ENCODE measurements around the gene CDYL. TPM values are rescaled to one million over a fixed set of nuclear protein-coding genes. Genes with fewer than 3 reads are reported as not detected.
"Not testable (repeated sequence)": the region's sequence is repeated elsewhere in the genome, so short reads cannot be mapped to it uniquely, and the experiment has no call there.

The CDYL gene
- polyA plus RNA-seq, 4 donors, result 25.7 to 31.1 (median 29.0) TPM

DNA sequence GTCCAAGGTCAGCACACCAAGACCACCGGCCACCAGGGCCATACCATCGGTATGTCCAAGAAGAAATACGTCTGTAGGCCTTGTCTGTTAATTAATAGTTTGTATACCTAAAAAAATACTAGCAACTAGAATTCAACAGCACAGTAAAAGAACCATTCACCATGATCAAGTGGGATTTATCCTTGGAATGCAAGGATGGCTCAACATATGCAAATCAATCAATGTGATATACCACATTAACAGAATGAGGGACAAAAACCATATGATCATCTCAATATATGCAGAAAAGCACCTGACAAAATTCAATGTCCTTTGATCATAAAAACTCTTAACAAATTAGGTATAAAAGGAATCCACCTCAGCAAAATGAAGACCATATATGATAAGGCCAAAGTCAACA lies 203.2 kb downstream of the CDYL start:
- no peak for DNase-seq (ENCODE audit: low read depth in 4 of 4, low spot score in 3 of 4)

DNA sequence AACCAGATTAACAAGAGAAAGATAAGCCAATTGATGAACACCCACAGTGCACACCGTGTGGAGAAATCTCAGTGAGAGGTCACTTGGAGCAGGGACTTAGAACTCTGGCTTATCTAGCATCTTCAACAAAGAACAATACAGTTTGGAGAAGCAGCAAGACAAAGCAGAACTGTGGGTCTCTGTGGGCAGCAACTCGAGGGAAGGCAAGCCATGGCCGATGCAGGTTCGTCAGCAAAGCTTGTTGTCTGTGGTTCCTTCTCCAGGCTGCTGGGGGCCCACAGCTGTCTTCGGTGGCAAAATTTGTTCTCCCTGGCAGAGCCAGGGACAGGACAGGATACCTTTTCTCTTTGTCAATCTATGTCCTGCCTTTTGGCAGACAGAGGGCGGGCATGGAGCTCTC lies 205.6 kb downstream of the CDYL start:
- DNase-seq (ENCODE audit: low read depth in 4 of 4, low spot score in 3 of 4), result no peak

DNA sequence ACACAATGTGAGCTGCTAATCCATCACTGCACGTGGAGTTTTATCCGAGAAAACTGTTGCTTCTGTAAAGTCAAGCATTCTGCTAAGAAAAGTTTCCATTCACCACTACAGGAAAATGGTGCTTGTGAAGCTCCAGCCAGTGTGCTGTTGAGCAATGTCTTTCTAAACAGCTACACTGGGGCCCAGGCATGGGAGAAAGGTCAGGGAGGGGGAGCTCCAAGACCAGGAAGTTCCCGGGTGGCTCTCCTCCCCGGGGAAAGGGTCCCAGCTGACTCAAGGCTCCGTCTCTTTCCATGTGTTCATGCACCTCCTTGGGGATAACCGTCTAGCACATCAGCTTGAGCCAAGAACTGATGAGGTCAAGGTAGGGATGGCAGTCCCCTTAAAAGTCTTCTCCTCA lies 207.1 kb downstream of the CDYL start:
- no peak for DNase-seq (ENCODE audit: low read depth in 4 of 4, low spot score in 3 of 4)

DNA sequence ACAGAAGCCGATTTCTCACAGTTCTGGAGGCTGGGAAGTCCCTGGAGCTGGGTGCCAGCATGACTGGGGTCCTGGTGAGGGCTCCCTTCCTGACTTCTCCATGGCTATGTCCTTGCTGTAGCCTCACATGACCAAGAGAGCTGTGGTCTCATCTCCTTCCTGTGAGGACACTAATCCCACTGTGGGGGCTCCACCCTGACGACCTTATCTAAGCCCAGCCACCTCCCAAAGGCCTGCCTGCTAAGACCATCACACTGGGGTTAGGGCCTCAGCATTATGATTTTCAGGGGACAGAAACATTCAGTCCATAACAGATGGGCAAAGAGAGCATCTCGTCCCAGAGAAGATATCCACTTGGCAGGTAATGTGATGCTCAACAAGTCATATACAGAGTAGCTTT lies 210.8 kb downstream of the CDYL start:
- DNase-seq (ENCODE audit: low read depth in 4 of 4, low spot score in 3 of 4), result no peak

DNA sequence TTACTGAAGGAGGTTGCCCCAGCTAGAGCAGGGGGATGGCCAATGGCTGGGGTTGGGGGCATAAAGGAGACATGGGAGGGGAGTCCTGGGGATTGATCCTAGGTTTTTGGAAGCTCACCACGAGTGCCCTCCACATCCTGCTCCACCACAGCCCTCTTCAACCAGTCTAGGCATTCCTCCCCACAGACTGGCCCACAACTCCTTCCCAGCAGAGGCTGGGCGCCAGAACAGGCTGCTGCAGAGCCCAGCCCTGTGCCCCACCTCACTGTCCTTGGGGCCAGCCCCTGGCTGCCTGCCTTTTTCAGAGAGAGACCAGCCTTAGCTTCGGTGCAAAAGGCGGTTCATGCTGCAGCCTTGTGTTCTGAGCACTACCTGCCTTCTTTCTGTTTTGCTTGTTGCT lies 211.2 kb downstream of the CDYL start:
- DNase-seq (ENCODE audit: low read depth in 4 of 4, low spot score in 3 of 4), result no peak

DNA sequence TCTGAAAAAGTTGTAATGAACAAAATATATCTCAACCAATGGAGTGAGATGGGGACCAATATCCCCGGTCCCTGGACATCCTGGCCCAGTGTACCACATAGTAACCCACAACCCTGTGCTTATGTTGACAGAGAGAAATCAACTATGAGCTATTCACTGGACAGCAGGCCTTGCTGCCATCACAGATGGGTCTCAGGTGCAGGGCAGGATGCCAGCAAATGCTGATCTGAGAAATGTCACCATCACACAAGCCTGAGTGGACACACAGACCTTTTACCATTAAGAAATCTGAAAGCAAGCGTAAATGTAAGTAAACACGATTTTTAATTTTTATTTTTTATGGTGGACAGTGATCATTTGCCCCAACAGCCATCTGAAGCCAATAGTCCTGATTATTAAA lies 218.5 kb downstream of the CDYL start:
- no peak for DNase-seq (ENCODE audit: low read depth in 4 of 4, low spot score in 3 of 4)

DNA sequence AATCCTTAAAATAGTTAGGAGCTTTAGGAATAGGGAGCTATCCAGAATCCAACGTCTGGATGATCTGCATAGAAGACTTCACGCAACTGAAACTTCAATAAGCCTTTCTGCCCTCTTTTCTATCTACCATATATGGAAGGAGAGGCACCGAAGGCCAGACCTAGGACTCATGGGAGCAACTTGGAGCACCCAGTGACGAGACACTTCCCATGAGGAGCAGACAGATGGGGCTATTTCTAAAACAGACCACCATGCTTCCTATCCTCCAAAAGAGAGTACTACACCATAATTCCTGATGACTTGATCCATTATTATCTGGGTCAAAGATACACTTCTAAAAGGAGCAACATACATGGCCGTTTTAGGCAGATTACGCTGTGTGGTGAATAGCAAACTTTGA lies 221.7 kb downstream of the CDYL start:
- no peak for DNase-seq (ENCODE audit: low read depth in 4 of 4, low spot score in 3 of 4)

DNA sequence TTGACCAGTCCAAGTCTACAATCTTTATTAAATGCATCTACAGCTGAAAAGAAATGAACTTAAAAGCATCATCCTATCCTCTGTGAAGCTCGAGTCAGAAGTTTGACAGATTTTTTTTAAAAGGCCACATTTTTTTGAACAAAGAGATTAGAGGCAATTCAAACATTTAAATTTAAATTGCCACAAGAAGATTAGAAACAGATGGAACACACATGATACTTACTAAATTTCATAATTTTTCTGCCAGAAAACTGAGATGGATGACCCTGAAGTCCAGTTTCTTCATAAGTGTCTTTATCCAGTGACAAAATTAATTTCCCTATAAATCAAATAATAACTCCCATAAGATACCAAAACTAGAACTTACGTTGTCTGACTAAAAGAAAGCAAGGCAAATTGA lies 223.4 kb downstream of the CDYL start:
- DNase-seq (ENCODE audit: low read depth in 4 of 4, low spot score in 3 of 4), result no peak

DNA sequence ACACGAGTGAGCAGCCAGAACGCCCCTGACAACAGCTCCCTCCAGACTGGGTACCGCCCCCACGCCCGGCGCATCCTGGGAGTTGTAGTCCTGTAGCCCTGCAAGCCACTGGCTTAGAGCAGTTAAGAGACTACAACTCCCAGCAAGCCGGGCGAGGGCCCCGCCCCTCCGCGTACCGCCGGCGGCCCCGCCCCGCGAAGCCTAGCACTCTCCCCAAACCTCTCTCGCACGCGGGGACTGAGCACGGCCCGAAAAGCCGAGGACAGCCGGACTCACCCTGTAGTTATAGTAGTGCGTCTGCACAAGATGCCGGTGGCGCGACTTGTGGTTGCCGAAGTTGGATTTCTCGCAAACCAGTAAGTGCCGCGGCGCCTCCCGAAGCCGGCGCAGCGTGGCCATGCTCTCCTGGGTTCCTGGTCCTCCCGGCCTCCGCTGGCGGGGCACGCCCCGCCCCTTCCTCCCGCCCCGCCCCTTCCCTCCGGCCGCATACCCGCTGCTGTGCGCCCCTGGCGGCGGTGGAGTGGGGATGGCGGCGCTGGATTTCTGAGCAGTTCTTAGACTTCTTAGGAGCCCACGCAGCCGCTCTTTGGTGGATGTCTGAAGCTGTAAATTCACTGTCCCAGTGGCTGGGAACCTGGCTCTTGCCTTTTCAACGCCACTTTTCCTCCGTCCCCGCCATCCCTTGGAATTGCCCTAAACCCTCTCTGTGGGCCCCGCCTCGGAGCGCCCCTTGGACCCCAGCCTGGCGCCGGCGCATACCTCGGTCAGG lies 227.6 kb downstream of the CDYL start, which contains the start of gene RPP40:
RPP40 (minus strand) TSS at position 434 of the 769 bp plus-strand sequence; CDS start at position 399, 35 bp downstream.
- DNase-seq (ENCODE audit: low read depth in 4 of 4, low spot score in 3 of 4), result peak; percentile 89 to 97 (median 91)

DNA sequence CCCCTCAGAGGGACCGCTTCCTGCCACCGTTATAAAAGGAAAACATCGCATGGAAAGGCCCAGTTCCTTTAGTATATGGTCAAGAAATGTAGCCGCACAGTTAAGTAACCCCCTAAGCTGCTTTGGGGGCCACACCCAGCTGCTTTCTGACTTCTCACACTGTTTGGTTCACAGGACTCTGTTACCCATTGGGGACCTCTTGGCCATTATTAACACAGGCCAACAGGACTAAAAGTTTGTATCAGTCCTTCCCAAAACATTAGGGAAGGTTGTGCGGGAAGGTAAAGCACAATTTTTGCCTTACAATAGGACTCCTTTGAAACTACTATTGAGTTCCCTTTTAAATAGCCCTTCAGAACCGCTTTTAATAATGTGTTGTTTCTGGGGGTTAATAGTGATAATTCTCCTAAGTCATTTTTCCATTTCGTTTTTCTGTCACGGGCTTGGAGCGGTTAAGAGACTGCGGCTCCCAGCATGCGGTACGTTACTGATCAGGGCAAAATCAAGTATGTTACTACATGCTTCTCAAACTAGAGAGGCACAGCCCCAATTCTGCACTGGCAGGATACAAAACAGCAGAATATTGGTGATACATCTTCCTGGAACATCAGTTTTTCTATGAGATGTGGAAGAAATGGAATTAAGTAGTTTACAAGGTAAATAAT lies 228.3 kb downstream of the CDYL start:
- DNase-seq (ENCODE audit: low read depth in 4 of 4, low spot score in 3 of 4), result peak in 1 of 4 donors; percentile 18

DNA sequence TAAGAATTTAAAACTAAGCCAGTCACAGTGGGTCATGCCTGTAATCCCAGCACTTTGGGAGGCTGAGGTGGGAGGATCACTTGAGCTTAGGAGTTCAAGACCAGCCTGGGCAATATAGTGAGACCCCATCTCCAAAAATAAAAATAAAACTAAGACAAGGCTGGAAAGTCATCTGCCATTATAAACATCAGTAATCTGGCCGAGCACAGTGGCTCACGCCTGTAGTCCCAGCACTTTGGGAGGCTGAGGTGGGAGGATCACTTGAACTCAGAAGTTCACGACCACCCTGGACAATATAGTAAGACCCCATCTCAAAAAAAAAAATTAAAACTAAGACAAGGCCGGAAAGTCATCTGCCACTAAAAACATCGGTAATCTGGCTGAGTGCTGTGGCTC lies 228.8 kb downstream of the CDYL start:
- not testable (repeated sequence) for DNase-seq (ENCODE audit: low read depth in 4 of 4, low spot score in 3 of 4)

Other genes starting within 250 kb of the CDYL start
- 10 to 100 TPM; 11.6 to 12.5 (median 12.1) TPM for gene RPP40, start 227.6 kb downstream of the CDYL start, polyA plus RNA-seq (ENCODE audit: insufficient read length in 4 of 4)